ENCODE results near the gene PRAC2.

- no peak for TF ChIP-seq CTCF (IDR thresholded peaks at IDR 0.05; ENCODE audit: low read depth, low read length, poor library complexity, severe bottlenecking)
- TF ChIP-seq EZH2phosphoT487 (IDR thresholded peaks at IDR 0.05; ENCODE audit: borderline replicate concordance, low read length), result no peak
These were observed 15.4 kb downstream of the PRAC2 start for GRCh38 chr17:48738424-48738802.

Data from DOHH2 (cell line).